Muscle of back (tissue), 13 donors: Measurements from ENCODE around the gene VASH2. TPM values are rescaled to one million over a fixed set of nuclear protein-coding genes. Genes with fewer than 3 reads are reported as not detected.
A peak's percentile ranks its signal among the peaks of the same experiment; 100 is the strongest.
"Not testable (repeated sequence)": the region's sequence is repeated elsewhere in the genome, so short reads cannot be mapped to it uniquely, and the experiment has no call there.

ENCODE experiments used
- DNase-seq, 3 donors: peaks; one replicate each; pipeline versions ENCODE4 v3.0.0 to v3.0.0-alpha.2; 2013
- long read RNA-seq, 9 donors: transcript quantifications; one replicate each; lab custom pipeline, GENCODE V29; 2026
- polyA plus RNA-seq, 10 donors: library from polyadenylated mRNA; unstranded; fragments of 120-200 nt; gene quantifications; one replicate each; pipeline ENCODE4 v1.2.1, GENCODE V29; 2013; ENCODE audit not compliant: insufficient read length in 10 of 10

The VASH2 gene
- polyA plus RNA-seq, result 10 to 100 TPM; 40.6 to 56.7 (median 46.5) TPM
- long read RNA-seq, donor 1, partial matches to known transcripts, result 6 of 6 reads
- long read RNA-seq, donor 1, other reads (novel, unspliced or antisense), result 0 of 6 reads
- long read RNA-seq, donor 2, partial matches to known transcripts, result 0 of 1 reads
- long read RNA-seq, donor 2, other reads (novel, unspliced or antisense), result 0 of 1 reads
- long read RNA-seq, donor 3, result 0 reads
- long read RNA-seq, donor 4, partial matches to known transcripts, result 5 of 7 reads
- long read RNA-seq, donor 4, other reads (novel, unspliced or antisense), result 0 of 7 reads
- long read RNA-seq, donor 5, full-length matches to known transcripts, result 4 of 4 reads
- long read RNA-seq, donor 5, partial matches to known transcripts, result 0 of 4 reads
- long read RNA-seq, donor 5, other reads (novel, unspliced or antisense), result 0 of 4 reads
- long read RNA-seq, donor 6, partial matches to known transcripts, result 0 of 8 reads
- long read RNA-seq, donor 6, other reads (novel, unspliced or antisense), result 6 of 8 reads
- long read RNA-seq, donor 7, partial matches to known transcripts, result 9 of 9 reads
- long read RNA-seq, donor 7, other reads (novel, unspliced or antisense), result 0 of 9 reads
- long read RNA-seq, donor 8, full-length matches to known transcripts, result 4 of 4 reads
- long read RNA-seq, donor 8, partial matches to known transcripts, result 0 of 4 reads
- long read RNA-seq, donor 8, other reads (novel, unspliced or antisense), result 0 of 4 reads
- long read RNA-seq, donor 9, result 0 reads

GRCh38 chr1:212950243-212951125 is at the start of gene VASH2:
TSS of gene VASH2 (plus strand) at chr1:212950541. CDS start at chr1:212951543, 1,002 bp downstream.
- peak; percentile 91 to 97 (median 95) for DNase-seq

GRCh38 chr1:212901290-212901689 is 49.1 kb upstream of the VASH2 start:
- no peak for DNase-seq

GRCh38 chr1:212902054-212902453 is 48.3 kb upstream of the VASH2 start:
- no peak for DNase-seq

GRCh38 chr1:212903664-212904063 is 46.7 kb upstream of the VASH2 start:
- DNase-seq, result no peak

- not testable (repeated sequence) for DNase-seq
Measured at GRCh38 chr1:212908071-212908470, 42.3 kb upstream of the VASH2 start.

- no peak for DNase-seq
Measured at GRCh38 chr1:212908971-212909370, 41.4 kb upstream of the VASH2 start.

- DNase-seq, result no peak
Measured at GRCh38 chr1:212909652-212910063, 40.7 kb upstream of the VASH2 start.

GRCh38 chr1:212910213-212910612 is 40.1 kb upstream of the VASH2 start:
- not testable (repeated sequence) for DNase-seq

GRCh38 chr1:212913638-212914037 is 36.7 kb upstream of the VASH2 start:
- DNase-seq, result not testable (repeated sequence)

- DNase-seq, result not testable (repeated sequence)
Measured at GRCh38 chr1:212914110-212914509, 36.2 kb upstream of the VASH2 start.

- peak in 1 of 3 donors; percentile 14 for DNase-seq
Measured at GRCh38 chr1:212914789-212915188, 35.6 kb upstream of the VASH2 start.

GRCh38 chr1:212915245-212916091 is 34.9 kb upstream of the VASH2 start:
- peak; percentile 67 to 93 (median 90) for DNase-seq

GRCh38 chr1:212916481-212917133 is 33.7 kb upstream of the VASH2 start:
- DNase-seq, result peak in 2 of 3 donors; percentile 44 to 75

- DNase-seq, result no peak
Measured at GRCh38 chr1:212917134-212917485, 33.2 kb upstream of the VASH2 start.

- DNase-seq, result no peak
Measured at GRCh38 chr1:212917858-212918257, 32.5 kb upstream of the VASH2 start.

GRCh38 chr1:212918824-212919223 is 31.5 kb upstream of the VASH2 start:
- DNase-seq, result no peak

GRCh38 chr1:212920246-212920645 is 30.1 kb upstream of the VASH2 start:
- DNase-seq, result no peak

- DNase-seq, result no peak
Measured at GRCh38 chr1:212920896-212921295, 29.4 kb upstream of the VASH2 start.

GRCh38 chr1:212922016-212922415 is 28.3 kb upstream of the VASH2 start:
- DNase-seq, result no peak

GRCh38 chr1:212926372-212926771 is 24.0 kb upstream of the VASH2 start:
- DNase-seq, result no peak
